ENCODE measurements around the gene HOXB3. TPM values are rescaled to one million over a fixed set of nuclear protein-coding genes. Genes with fewer than 3 reads are reported as not detected.

HOXB3 gene
- total RNA-seq, 1 donor from 2014 or later, result 93.7 TPM

GRCh38 chr17:48591255-48592056 is 1.4 kb upstream of the HOXB3 start:
- H3K4me3 Mint-ChIP-seq, result peak overlapping the region; percentile 91
- TF ChIP-seq CTCF (conservative IDR thresholded peaks at IDR 0.05), result no peak
- H3K36me3 Mint-ChIP-seq, result peaks cover 33% of the 10 kb centered on the region
- DNase-seq (ENCODE audit: extremely low spot score, unreplicated experiment), result no peak
- H3K27ac Mint-ChIP-seq, result peak overlapping the region; percentile 97
- H3K4me1 Mint-ChIP-seq (ENCODE audit: unreplicated experiment), result peaks cover 49% of the 10 kb centered on the region
- H3K27me3 Mint-ChIP-seq, result peaks cover 94% of the 10 kb centered on the region
- H3K9me3 Mint-ChIP-seq, result no peaks in the 10 kb centered on the region

GRCh38 chr17:48590607-48591161 is 643 bp upstream of the HOXB3 start:
- peaks cover 38% of the 10 kb centered on the region for H3K36me3 Mint-ChIP-seq
- TF ChIP-seq CTCF (conservative IDR thresholded peaks at IDR 0.05), result no peak
- peak overlapping the region; percentile 97 for H3K27ac Mint-ChIP-seq
- peak overlapping the region; percentile 91 for H3K4me3 Mint-ChIP-seq
- no peak for DNase-seq (ENCODE audit: extremely low spot score, unreplicated experiment)
- peaks cover 96% of the 10 kb centered on the region for H3K27me3 Mint-ChIP-seq
- peaks cover 48% of the 10 kb centered on the region for H3K4me1 Mint-ChIP-seq (ENCODE audit: unreplicated experiment)
- H3K9me3 Mint-ChIP-seq, result no peaks in the 10 kb centered on the region

- Mint-ChIP-seq H3K27ac (peak overlapping the region; percentile 97), H3K4me3 (peak overlapping the region; percentile 91), H3K27me3 (peaks cover 97% of the 10 kb centered on the region), H3K4me1 (ENCODE audit: unreplicated experiment) (peaks cover 49% of the 10 kb centered on the region), H3K36me3 (peaks cover 44% of the 10 kb centered on the region), H3K9me3 (no peaks in the 10 kb centered on the region)
- TF ChIP-seq CTCF (conservative IDR thresholded peaks at IDR 0.05), result no peak
- no peak for DNase-seq (ENCODE audit: extremely low spot score, unreplicated experiment)
Measured at GRCh38 chr17:48589060-48589830, 796 bp downstream of the HOXB3 start.

GRCh38 chr17:48588528-48588927 is 1.5 kb downstream of the HOXB3 start:
- Mint-ChIP-seq H3K27ac (peak overlapping the region; percentile 97), H3K9me3 (no peaks in the 10 kb centered on the region), H3K36me3 (peaks cover 49% of the 10 kb centered on the region), H3K27me3 (peaks cover 97% of the 10 kb centered on the region), H3K4me1 (ENCODE audit: unreplicated experiment) (peaks cover 52% of the 10 kb centered on the region), H3K4me3 (peak overlapping the region; percentile 91)
- no peak for DNase-seq (ENCODE audit: extremely low spot score, unreplicated experiment)
- TF ChIP-seq CTCF (conservative IDR thresholded peaks at IDR 0.05), result no peak

- peaks cover 49% of the 10 kb centered on the region for H3K36me3 Mint-ChIP-seq
- H3K4me1 Mint-ChIP-seq (ENCODE audit: unreplicated experiment), result peaks cover 56% of the 10 kb centered on the region
- H3K4me3 Mint-ChIP-seq, result peak overlapping the region; percentile 91
- H3K27me3 Mint-ChIP-seq, result peaks cover 97% of the 10 kb centered on the region
- H3K9me3 Mint-ChIP-seq, result no peaks in the 10 kb centered on the region
- TF ChIP-seq CTCF (conservative IDR thresholded peaks at IDR 0.05), result no peak
- peak overlapping the region; percentile 97 for H3K27ac Mint-ChIP-seq
- DNase-seq (ENCODE audit: extremely low spot score, unreplicated experiment), result no peak
Measured at GRCh38 chr17:48588074-48588415, 2.0 kb downstream of the HOXB3 start.

Measured in type B pancreatic cell (in vitro differentiated cells).